Measurements from ENCODE around the gene GIT2.

DNA sequence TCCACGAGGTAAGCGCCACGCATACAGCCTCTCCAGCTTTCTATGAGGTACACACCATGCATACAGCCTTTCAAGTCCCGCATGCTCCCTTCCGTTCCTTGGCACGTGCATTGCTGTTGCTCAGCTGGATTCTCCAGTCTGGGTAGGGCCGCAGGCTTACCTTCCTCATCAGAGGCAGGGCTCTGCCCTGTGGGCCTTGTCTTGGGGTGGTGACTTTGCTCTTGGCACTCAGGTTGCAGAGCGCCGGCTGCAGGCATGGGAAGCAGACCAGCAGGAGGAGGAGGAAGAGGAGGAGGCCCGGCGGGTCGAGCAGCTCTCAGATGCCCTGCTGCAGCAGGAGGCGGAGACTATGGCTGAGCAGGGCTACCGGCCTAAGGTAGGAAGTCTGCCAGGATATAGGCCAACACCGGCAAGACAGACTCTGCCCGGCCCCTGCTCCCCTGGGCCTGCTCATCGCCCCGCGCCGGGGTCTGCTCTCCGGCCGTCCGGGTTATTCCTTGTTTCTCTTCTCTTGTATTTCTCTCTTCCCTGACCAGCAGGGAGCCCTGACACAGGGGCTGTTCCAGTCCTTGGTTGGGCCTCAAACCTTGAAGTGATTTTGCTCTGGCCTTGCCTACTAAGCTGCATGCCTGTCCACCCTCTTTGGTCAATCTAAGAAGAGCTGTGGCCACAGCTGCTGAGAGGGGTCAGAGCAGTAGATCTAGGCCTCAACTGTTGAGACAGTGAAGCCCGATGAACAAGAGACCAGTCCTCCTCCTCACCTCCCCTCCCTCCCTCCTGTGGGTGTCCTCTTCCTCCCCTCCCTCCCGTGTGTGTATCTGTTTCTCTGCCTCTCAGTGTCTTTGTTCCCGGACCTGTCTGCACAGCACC lies 80.8 kb downstream of the GIT2 start:
- TF ChIP-seq, protein P1, sequence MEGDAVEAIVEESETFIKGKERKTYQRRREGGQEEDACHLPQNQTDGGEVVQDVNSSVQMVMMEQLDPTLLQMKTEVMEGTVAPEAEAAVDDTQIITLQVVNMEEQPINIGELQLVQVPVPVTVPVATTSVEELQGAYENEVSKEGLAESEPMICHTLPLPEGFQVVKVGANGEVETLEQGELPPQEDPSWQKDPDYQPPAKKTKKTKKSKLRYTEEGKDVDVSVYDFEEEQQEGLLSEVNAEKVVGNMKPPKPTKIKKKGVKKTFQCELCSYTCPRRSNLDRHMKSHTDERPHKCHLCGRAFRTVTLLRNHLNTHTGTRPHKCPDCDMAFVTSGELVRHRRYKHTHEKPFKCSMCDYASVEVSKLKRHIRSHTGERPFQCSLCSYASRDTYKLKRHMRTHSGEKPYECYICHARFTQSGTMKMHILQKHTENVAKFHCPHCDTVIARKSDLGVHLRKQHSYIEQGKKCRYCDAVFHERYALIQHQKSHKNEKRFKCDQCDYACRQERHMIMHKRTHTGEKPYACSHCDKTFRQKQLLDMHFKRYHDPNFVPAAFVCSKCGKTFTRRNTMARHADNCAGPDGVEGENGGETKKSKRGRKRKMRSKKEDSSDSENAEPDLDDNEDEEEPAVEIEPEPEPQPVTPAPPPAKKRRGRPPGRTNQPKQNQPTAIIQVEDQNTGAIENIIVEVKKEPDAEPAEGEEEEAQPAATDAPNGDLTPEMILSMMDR (tag by site-specific recombination; IDR thresholded peaks at IDR 0.05): no peak
- TF ChIP-seq ZNF670 (tag by site-specific recombination; IDR thresholded peaks at IDR 0.05; ENCODE audit: low read depth) (no peak), RBAK (tag by site-specific recombination; IDR thresholded peaks at IDR 0.05) (no peak), ZNF48 (tag by site-specific recombination; IDR thresholded peaks at IDR 0.05) (no peak)
